Right atrium auricular region (tissue), 2 donors: ENCODE data around the gene SLC2A4RG. TPM values are rescaled to one million over a fixed set of nuclear protein-coding genes. Genes with fewer than 3 reads are reported as not detected.

Experiments
- DNase-seq: peaks from one replicate; pipeline ENCODE4 v3.0.0-alpha.2; 2019; ENCODE audit warnings: low spot score
- H3K27ac ChIP-seq, 2 donors: fragments of 200-600 bp; sonication (generic); 1 replicate in 1 of 2; 2 replicates in 1 of 2; pipeline ENCODE4 v1.5.1; 2016 to 2019
- H3K27me3 ChIP-seq, 2 donors: fragments of 200-600 bp; sonication (generic); one replicate each; pipeline versions ENCODE4 v1.5.1 to v1.6.0; 2017 to 2019
- H3K36me3 ChIP-seq: fragments of 200-600 bp; sonication (generic); one replicate; pipeline ENCODE4 v1.5.1; 2016
- H3K4me1 ChIP-seq, 2 donors: fragments of 200-600 bp; sonication (generic); one replicate each; pipeline versions ENCODE4 v1.5.1 to v1.6.0; 2017 to 2019
- H3K4me3 ChIP-seq, 2 donors: fragments of 200-600 bp; sonication (generic); 1 replicate in 1 of 2; 2 replicates in 1 of 2; pipeline ENCODE4 v1.5.1; 2017 to 2019; ENCODE audit warnings: mild to moderate bottlenecking in 1 of 2, moderate library complexity in 1 of 2
- H3K9me3 ChIP-seq, 2 donors: fragments of 200-600 bp; sonication (generic); one replicate each; pipeline ENCODE4 v1.5.1; 2019
- CTCF ChIP-seq, 2 donors: fragments of 200-600 bp; sonication (generic); IDR thresholded peaks; one replicate each; pipeline ENCODE4 v1.5.1; 2019; ENCODE audit warnings: antibody characterized with exemption in 2 of 2
- total RNA-seq, 2 donors: library from RNA; depleted of rRNA; stranded (reverse); fragments of >200 nt; gene quantifications; one replicate each; pipeline ENCODE4 v1.1.0, GENCODE V29; 2016

SLC2A4RG gene
- total RNA-seq, 2 donors from 2014 or later, result 30.1 to 30.7 TPM

GRCh38 chr20:63777614-63778013 is 38.0 kb downstream of the SLC2A4RG start:
- no peaks in the 10 kb centered on the region for H3K27me3 ChIP-seq
- no peaks in the 10 kb centered on the region for H3K9me3 ChIP-seq
- no peak overlapping the region for H3K27ac ChIP-seq
- H3K4me1 ChIP-seq, result peaks cover 0 to 20% of the 10 kb centered on the region in 2 donors
- DNase-seq, result no peak
- TF ChIP-seq CTCF (IDR thresholded peaks at IDR 0.05), result no peak
- peaks cover 6% of the 10 kb centered on the region for H3K36me3 ChIP-seq
- H3K4me3 ChIP-seq, result no peak overlapping the region

- peaks cover 0 to 16% of the 10 kb centered on the region in 2 donors for H3K4me1 ChIP-seq
These were observed 38.6 kb downstream of the SLC2A4RG start for GRCh38 chr20:63778034-63778752.

GRCh38 chr20:63778857-63779256 is 39.3 kb downstream of the SLC2A4RG start:
- no peak for DNase-seq
- Histone ChIP-seq H3K9me3 (no peaks in the 10 kb centered on the region), H3K36me3 (peaks cover 6% of the 10 kb centered on the region), H3K4me1 (peaks cover 0 to 16% of the 10 kb centered on the region in 2 donors), H3K27me3 (no peaks in the 10 kb centered on the region), H3K4me3 (no peak overlapping the region), H3K27ac (no peak overlapping the region)
- TF ChIP-seq CTCF (IDR thresholded peaks at IDR 0.05), result no peak

More at GRCh38 chr20:63778034-63778752, 38.6 kb downstream of the SLC2A4RG start:
- Histone ChIP-seq H3K27me3 (no peaks in the 10 kb centered on the region), H3K36me3 (peaks cover 6% of the 10 kb centered on the region), H3K4me3 (no peak overlapping the region), H3K9me3 (no peaks in the 10 kb centered on the region), H3K27ac (no peak overlapping the region)
- no peak for TF ChIP-seq CTCF (IDR thresholded peaks at IDR 0.05)
- no peak for DNase-seq

- Histone ChIP-seq H3K27ac (no peak overlapping the region), H3K4me3 (no peak overlapping the region), H3K27me3 (no peaks in the 10 kb centered on the region), H3K36me3 (no peaks in the 10 kb centered on the region), H3K9me3 (no peaks in the 10 kb centered on the region), H3K4me1 (peaks cover 0 to 4% of the 10 kb centered on the region in 2 donors)
- no peak for DNase-seq
- TF ChIP-seq CTCF (IDR thresholded peaks at IDR 0.05), result no peak
These were observed 41.6 kb downstream of the SLC2A4RG start for GRCh38 chr20:63781181-63781580.

- Histone ChIP-seq H3K4me1 (peaks cover 0 to 13% of the 10 kb centered on the region in 2 donors), H3K9me3 (no peaks in the 10 kb centered on the region)
- no peak for DNase-seq
These were observed 42.5 kb downstream of the SLC2A4RG start for GRCh38 chr20:63782051-63782471.

More at GRCh38 chr20:63782051-63782471, 42.5 kb downstream of the SLC2A4RG start:
- TF ChIP-seq CTCF (IDR thresholded peaks at IDR 0.05), result no peak
- Histone ChIP-seq H3K27ac (no peak overlapping the region), H3K36me3 (no peaks in the 10 kb centered on the region), H3K27me3 (no peaks in the 10 kb centered on the region), H3K4me3 (no peak overlapping the region)
